H9 (cell line): ENCODE data around the gene IGF2R. TPM values are rescaled to one million over a fixed set of nuclear protein-coding genes. Genes with fewer than 3 reads are reported as not detected.

Source experiments
- DNase-seq: peaks from one replicate; pipeline ENCODE4 v3.0.0-alpha.2; 2017
- H2AFZ ChIP-seq: one replicate; pipeline ENCODE4 v1.6.1; 2013; ENCODE audit warnings: mild to moderate bottlenecking, low read length, control low read depth, moderate library complexity
- H2AK5ac ChIP-seq: 2 replicates; pipeline ENCODE4 v1.6.1; 2013; ENCODE audit warnings: low read length, control low read depth, mixed read lengths; ENCODE audit not compliant: insufficient read length
- H2BK120ac ChIP-seq: one replicate; pipeline ENCODE4 v1.6.1; 2013; ENCODE audit warnings: low read depth, mild to moderate bottlenecking, low read length, control low read depth, inconsistent platforms; ENCODE audit not compliant: poor library complexity, severe bottlenecking
- H2BK12ac ChIP-seq: 2 replicates; pipeline ENCODE4 v1.6.1; 2013; ENCODE audit warnings: low read length, control low read depth, mixed read lengths, low read depth; ENCODE audit not compliant: insufficient read length
- H2BK15ac ChIP-seq: 2 replicates; pipeline ENCODE4 v1.6.1; 2013; ENCODE audit warnings: low read depth, low read length, control low read depth
- H2BK20ac ChIP-seq: one replicate; pipeline ENCODE4 v1.6.1; 2013; ENCODE audit warnings: low read depth, mild to moderate bottlenecking, low read length, control low read depth, inconsistent platforms; ENCODE audit not compliant: poor library complexity, severe bottlenecking
- H2BK5ac ChIP-seq: 2 replicates; pipeline ENCODE4 v1.6.1; 2013; ENCODE audit warnings: low read length, control low read depth, mixed read lengths; ENCODE audit not compliant: insufficient read length
- H3K14ac ChIP-seq: 2 replicates; pipeline ENCODE4 v1.6.1; 2013; ENCODE audit warnings: low read length, control low read depth; ENCODE audit not compliant: insufficient read depth
- H3K18ac ChIP-seq: 2 replicates; pipeline ENCODE4 v1.6.1; 2013; ENCODE audit warnings: low read depth, mild to moderate bottlenecking, mixed read lengths, low read length, control low read depth; ENCODE audit not compliant: insufficient read length
- H3K23ac ChIP-seq: 2 replicates; pipeline ENCODE4 v1.6.1; 2013; ENCODE audit warnings: low read length, control low read depth, mixed read lengths, low read depth; ENCODE audit not compliant: insufficient read length
- H3K23me2 ChIP-seq: 2 replicates; pipeline ENCODE4 v1.6.1; 2013; ENCODE audit warnings: low read depth, mild to moderate bottlenecking, mixed read lengths, low read length, control low read depth; ENCODE audit not compliant: insufficient read length, poor library complexity, severe bottlenecking
- H3K27ac ChIP-seq: 2 replicates; pipeline ENCODE4 v1.5.1; 2013; ENCODE audit warnings: low read length, control low read depth, mixed read lengths, low read depth; ENCODE audit not compliant: insufficient read length
- H3K27me3 ChIP-seq: 2 replicates; pipeline ENCODE4 v1.6.1; 2013; ENCODE audit warnings: low read length, control low read depth, inconsistent platforms; ENCODE audit not compliant: insufficient read depth
- H3K4ac ChIP-seq: 2 replicates; pipeline ENCODE4 v1.6.1; 2013; ENCODE audit warnings: low read depth, mild to moderate bottlenecking, control low read depth, inconsistent platforms, low read length, moderate library complexity
- H3K4me1 ChIP-seq: 2 replicates; pipeline ENCODE4 v1.6.1; 2013; ENCODE audit warnings: low read length, control low read depth, inconsistent platforms; ENCODE audit not compliant: insufficient read depth
- H3K4me2 ChIP-seq: 2 replicates; pipeline ENCODE4 v1.6.1; 2013; ENCODE audit warnings: low read length, control low read depth, mixed read lengths; ENCODE audit not compliant: insufficient read length, insufficient read depth
- H3K56ac ChIP-seq: 2 replicates; pipeline ENCODE4 v1.6.1; 2013; ENCODE audit warnings: low read depth, mild to moderate bottlenecking, mixed read lengths, low read length, control low read depth; ENCODE audit not compliant: insufficient read length
- H3K79me1 ChIP-seq: 2 replicates; pipeline ENCODE4 v1.6.1; 2013; ENCODE audit warnings: low read depth, mild to moderate bottlenecking, moderate library complexity, low read length, control low read depth, inconsistent platforms; ENCODE audit not compliant: insufficient read depth, poor library complexity, severe bottlenecking
- H3K79me2 ChIP-seq: 2 replicates; pipeline ENCODE4 v1.6.1; 2013; ENCODE audit warnings: low read length, control low read depth, inconsistent platforms; ENCODE audit not compliant: insufficient read depth
- H3K9ac ChIP-seq: 2 replicates; pipeline ENCODE4 v1.6.1; 2013; ENCODE audit warnings: low read length, control low read depth, mixed read lengths; ENCODE audit not compliant: insufficient read length; ENCODE audit errors: extremely low read depth
- H3K9me3 ChIP-seq: one replicate; pipeline ENCODE4 v1.6.1; 2013; ENCODE audit warnings: low read depth, low read length, inconsistent platforms; ENCODE audit not compliant: control insufficient read depth
- H3T11ph ChIP-seq: one replicate; pipeline ENCODE4 v1.6.1; 2013; ENCODE audit warnings: mild to moderate bottlenecking, low read length, control low read depth, inconsistent platforms
- H4K20me1 ChIP-seq: one replicate; pipeline ENCODE4 v1.6.1; 2013; ENCODE audit not compliant: control insufficient read depth, insufficient read length, insufficient read depth
- H4K5ac ChIP-seq: 2 replicates; pipeline ENCODE4 v1.6.1; 2013; ENCODE audit warnings: low read depth, mild to moderate bottlenecking, mixed read lengths, low read length, control low read depth; ENCODE audit not compliant: insufficient read length
- H4K8ac ChIP-seq: replicated peaks from 2 replicates; pipeline ENCODE4 v1.6.1; 2013; ENCODE audit warnings: low read length, control low read depth, mixed read lengths, low read depth; ENCODE audit not compliant: insufficient read length
- H4K91ac ChIP-seq: 2 replicates; pipeline ENCODE4 v1.6.1; 2013; ENCODE audit warnings: low read depth, mild to moderate bottlenecking, moderate library complexity, mixed read lengths, low read length, control low read depth; ENCODE audit not compliant: insufficient read length
- H3K27ac Mint-ChIP-seq, 3 experiments: 2 replicates in 2 of 3; 3 replicates in 1 of 3; pipeline ENCODE4 v1.8.0; 2020 to 2021; ENCODE audit warnings: mixed read lengths in 3 of 3, mild to moderate bottlenecking in 1 of 3, moderate library complexity in 1 of 3
- H3K27me3 Mint-ChIP-seq: 2 replicates; pipeline ENCODE4 v1.8.0; 2021; ENCODE audit warnings: low read depth, mild to moderate bottlenecking, moderate library complexity, mixed read lengths
- H3K36me3 Mint-ChIP-seq, 3 experiments: 2 replicates in 2 of 3; 3 replicates in 1 of 3; pipeline ENCODE4 v1.8.0; 2020 to 2021; ENCODE audit warnings: low read depth in 3 of 3, mixed read lengths in 3 of 3; ENCODE audit not compliant: insufficient read depth in 1 of 3
- H3K4me1 Mint-ChIP-seq, 2 experiments: 2 replicates each; pipeline ENCODE4 v1.8.0; 2020; ENCODE audit warnings: mixed read lengths in 2 of 2
- H3K4me3 Mint-ChIP-seq, 2 experiments: 2 replicates in 1 of 2; 3 replicates in 1 of 2; pipeline ENCODE4 v1.8.0; 2020 to 2021; ENCODE audit warnings: mild to moderate bottlenecking in 2 of 2, mixed read lengths in 2 of 2, moderate library complexity in 1 of 2
- H3K9me3 Mint-ChIP-seq, 2 experiments: 2 replicates in 1 of 2; 3 replicates in 1 of 2; pipeline ENCODE4 v1.8.0; 2020; ENCODE audit warnings: mild to moderate bottlenecking in 2 of 2, mixed read lengths in 2 of 2, moderate library complexity in 1 of 2
- WGBS: extraction: QIAGEN DNeasy Blood & Tissue Kit; methylation state at CpG from one replicate; pipeline ENCODE4 v1.1.7; 2013; ENCODE audit warnings: missing lambda C conversion rate, low lambda C conversion rate, mixed read lengths; ENCODE audit not compliant: insufficient read length; ENCODE audit errors: extremely low coverage; 5-methylcytosine and 5-hydroxymethylcytosine counted together
- total RNA-seq: library from RNA; stranded (reverse); gene quantifications from 2 replicates; pipeline ENCODE4 v1.2.1, GENCODE V29; 2021
- TF ChIP-seq, protein P1 (sequence below): fragments of 200-600 bp; sonication (generic); conservative IDR thresholded peaks from 3 replicates; pipeline ENCODE4 v1.8.0; 2021; ENCODE audit warnings: antibody characterized with exemption, mild to moderate bottlenecking

The IGF2R gene
- total RNA-seq, 1 experiment from 2014 or later, result 66.7 TPM

DNA sequence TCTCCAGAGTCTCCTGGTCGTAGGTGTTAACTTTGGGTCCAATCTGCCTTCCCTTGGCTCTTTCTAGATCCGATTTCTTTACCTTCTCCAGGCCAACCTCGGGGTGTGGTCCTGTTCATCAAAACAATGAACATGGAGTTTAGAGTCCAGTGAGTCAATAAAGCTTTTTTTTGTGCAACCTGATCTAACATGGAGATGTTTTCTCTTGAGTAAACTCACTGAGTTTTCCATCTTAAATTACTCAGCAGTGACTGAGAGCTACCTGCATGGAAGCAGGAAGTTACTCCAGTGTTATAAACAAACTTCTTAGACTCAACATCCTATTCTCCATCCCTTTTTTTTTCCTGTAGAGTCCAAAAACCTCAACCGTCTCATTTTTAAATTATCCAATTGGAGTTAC lies 137.8 kb downstream of the IGF2R start:
- peaks cover 35 to 45% (median 37%) of the 10 kb centered on the region in 3 experiments; a peak in 6 of 7 replicates for H3K36me3 Mint-ChIP-seq
- H3K23me2 ChIP-seq, result no peaks in the 10 kb centered on the region
- no peak overlapping the region for H3K14ac ChIP-seq
- no peak overlapping the region for H2BK120ac ChIP-seq
- no peak overlapping the region for H3K18ac ChIP-seq
- no peak overlapping the region for H3K4ac ChIP-seq
- H3K79me2 ChIP-seq, result no peaks in the 10 kb centered on the region
- 100% methylated on average over 1 of the region's 4 CpGs for WGBS
- no peak overlapping the region for H3K27ac Mint-ChIP-seq
- no peaks in the 10 kb centered on the region for H3K9me3 ChIP-seq
- no peaks in the 10 kb centered on the region for H3K27me3 ChIP-seq
- no peak overlapping the region for H4K5ac ChIP-seq
- H3K23ac ChIP-seq, result no peak overlapping the region
- no peak overlapping the region for H4K8ac ChIP-seq
- no peak overlapping the region for H2BK5ac ChIP-seq
- H3K4me3 Mint-ChIP-seq, result no peak overlapping the region
- H3K79me1 ChIP-seq, result no peaks in the 10 kb centered on the region
- H2BK20ac ChIP-seq, result no peak overlapping the region
- peaks cover 5% of the 10 kb centered on the region; the same call in 1 of the 2 replicates for H3K4me1 ChIP-seq
- no peak overlapping the region for H2AFZ ChIP-seq
- no peak for DNase-seq
- no peaks in the 10 kb centered on the region for H4K20me1 ChIP-seq
- H2BK12ac ChIP-seq, result no peak overlapping the region
- H3K4me2 ChIP-seq, result no peak overlapping the region
- no peak overlapping the region for H3K56ac ChIP-seq
- no peak overlapping the region for H3K27ac ChIP-seq
- H3K27me3 Mint-ChIP-seq, result no peaks in the 10 kb centered on the region
- TF ChIP-seq, protein P1, sequence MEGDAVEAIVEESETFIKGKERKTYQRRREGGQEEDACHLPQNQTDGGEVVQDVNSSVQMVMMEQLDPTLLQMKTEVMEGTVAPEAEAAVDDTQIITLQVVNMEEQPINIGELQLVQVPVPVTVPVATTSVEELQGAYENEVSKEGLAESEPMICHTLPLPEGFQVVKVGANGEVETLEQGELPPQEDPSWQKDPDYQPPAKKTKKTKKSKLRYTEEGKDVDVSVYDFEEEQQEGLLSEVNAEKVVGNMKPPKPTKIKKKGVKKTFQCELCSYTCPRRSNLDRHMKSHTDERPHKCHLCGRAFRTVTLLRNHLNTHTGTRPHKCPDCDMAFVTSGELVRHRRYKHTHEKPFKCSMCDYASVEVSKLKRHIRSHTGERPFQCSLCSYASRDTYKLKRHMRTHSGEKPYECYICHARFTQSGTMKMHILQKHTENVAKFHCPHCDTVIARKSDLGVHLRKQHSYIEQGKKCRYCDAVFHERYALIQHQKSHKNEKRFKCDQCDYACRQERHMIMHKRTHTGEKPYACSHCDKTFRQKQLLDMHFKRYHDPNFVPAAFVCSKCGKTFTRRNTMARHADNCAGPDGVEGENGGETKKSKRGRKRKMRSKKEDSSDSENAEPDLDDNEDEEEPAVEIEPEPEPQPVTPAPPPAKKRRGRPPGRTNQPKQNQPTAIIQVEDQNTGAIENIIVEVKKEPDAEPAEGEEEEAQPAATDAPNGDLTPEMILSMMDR, result no peak
- no peak overlapping the region for H3K9ac ChIP-seq
- H3K4me1 Mint-ChIP-seq, result peaks cover 8 to 9% of the 10 kb centered on the region in 2 experiments
- H3T11ph ChIP-seq, result no peak overlapping the region
- H2AK5ac ChIP-seq, result no peak overlapping the region
- no peak overlapping the region for H2BK15ac ChIP-seq
- H3K9me3 Mint-ChIP-seq, result no peaks in the 10 kb centered on the region
- no peak overlapping the region for H4K91ac ChIP-seq
